BJ (cell line): Measurements from ENCODE around the gene TRRAP. TPM values are rescaled to one million over a fixed set of nuclear protein-coding genes. Genes with fewer than 3 reads are reported as not detected.

Experiments used
- CTCF ChIA-PET: fragments of 350-600 bp; formaldehyde crosslinking; extraction: SDS; loops from one replicate; lab custom pipeline; 2021; ENCODE audit warnings: antibody characterized with exemption, inconsistent platforms; lab: Yijun Ruan, JAX
- POLR2A ChIA-PET: fragments of 300-600 bp; sonication (Branson Sonifier 250); formaldehyde crosslinking; extraction: SDS; loops from one replicate; lab custom pipeline; 2021; ENCODE audit warnings: antibody characterized with exemption; lab: Charles Lee
- DNase-seq: peaks from one replicate; pipeline ENCODE4 v3.0.0-alpha.2; 2011; ENCODE audit warnings: low read depth
- H3K27me3 ChIP-seq: 2 replicates; pipeline ENCODE4 v1.6.0; 2011; ENCODE audit warnings: low read length; ENCODE audit not compliant: control insufficient read depth, insufficient read depth
- H3K36me3 ChIP-seq: 2 replicates; pipeline ENCODE4 v1.5.1; 2011; ENCODE audit warnings: low read length; ENCODE audit not compliant: control insufficient read depth, insufficient read depth
- H3K4me3 ChIP-seq: 2 replicates; pipeline ENCODE4 v1.5.1; 2011; ENCODE audit warnings: low read depth, mild to moderate bottlenecking, control low read depth, low read length
- polyA plus RNA-seq: library from polyadenylated mRNA; depleted of rRNA; stranded (reverse); fragments of >200 nt; gene quantifications from 2 replicates; pipeline ENCODE4 v1.2.3, GENCODE V29; 2011
- TF ChIP-seq, protein P1 (sequence below): IDR thresholded peaks from 2 replicates; pipeline ENCODE4 v1.5.1; 2011; ENCODE audit warnings: low read depth, mild to moderate bottlenecking, control low read depth, inconsistent platforms, low read length, moderate library complexity; ENCODE audit not compliant: insufficient read depth

TRRAP gene
- polyA plus RNA-seq, 1 experiment: 17.2 TPM

DNA sequence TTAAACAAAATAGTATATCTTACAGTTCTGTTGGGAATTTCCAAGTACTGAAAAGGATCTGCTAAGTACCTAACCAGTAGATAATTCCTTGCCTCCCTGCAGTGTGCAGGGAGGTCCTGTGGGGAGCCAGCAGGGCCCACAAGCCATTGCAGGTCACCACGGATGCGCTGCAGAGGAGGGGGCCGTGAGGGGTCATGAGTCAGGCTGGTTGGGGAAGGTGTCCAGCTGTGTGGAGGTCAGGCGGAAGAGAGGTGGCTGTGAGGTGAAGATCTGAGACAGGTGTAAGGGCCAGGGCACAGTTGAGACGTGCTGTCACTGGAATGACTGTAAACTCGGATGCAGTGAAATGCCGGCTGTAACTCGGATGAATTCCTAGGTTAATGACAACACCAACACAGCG lies 80.6 kb downstream of the TRRAP start:
- CTCF ChIA-PET: no interaction called here
- H3K27me3 ChIP-seq: no peaks in the 10 kb centered on the region
- H3K36me3 ChIP-seq: peaks cover 50% of the 10 kb centered on the region
- TF ChIP-seq, protein P1, sequence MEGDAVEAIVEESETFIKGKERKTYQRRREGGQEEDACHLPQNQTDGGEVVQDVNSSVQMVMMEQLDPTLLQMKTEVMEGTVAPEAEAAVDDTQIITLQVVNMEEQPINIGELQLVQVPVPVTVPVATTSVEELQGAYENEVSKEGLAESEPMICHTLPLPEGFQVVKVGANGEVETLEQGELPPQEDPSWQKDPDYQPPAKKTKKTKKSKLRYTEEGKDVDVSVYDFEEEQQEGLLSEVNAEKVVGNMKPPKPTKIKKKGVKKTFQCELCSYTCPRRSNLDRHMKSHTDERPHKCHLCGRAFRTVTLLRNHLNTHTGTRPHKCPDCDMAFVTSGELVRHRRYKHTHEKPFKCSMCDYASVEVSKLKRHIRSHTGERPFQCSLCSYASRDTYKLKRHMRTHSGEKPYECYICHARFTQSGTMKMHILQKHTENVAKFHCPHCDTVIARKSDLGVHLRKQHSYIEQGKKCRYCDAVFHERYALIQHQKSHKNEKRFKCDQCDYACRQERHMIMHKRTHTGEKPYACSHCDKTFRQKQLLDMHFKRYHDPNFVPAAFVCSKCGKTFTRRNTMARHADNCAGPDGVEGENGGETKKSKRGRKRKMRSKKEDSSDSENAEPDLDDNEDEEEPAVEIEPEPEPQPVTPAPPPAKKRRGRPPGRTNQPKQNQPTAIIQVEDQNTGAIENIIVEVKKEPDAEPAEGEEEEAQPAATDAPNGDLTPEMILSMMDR: no peak
- no peak for DNase-seq
- POLR2A ChIA-PET: no interaction called here
- H3K4me3 ChIP-seq: no peak overlapping the region

DNA sequence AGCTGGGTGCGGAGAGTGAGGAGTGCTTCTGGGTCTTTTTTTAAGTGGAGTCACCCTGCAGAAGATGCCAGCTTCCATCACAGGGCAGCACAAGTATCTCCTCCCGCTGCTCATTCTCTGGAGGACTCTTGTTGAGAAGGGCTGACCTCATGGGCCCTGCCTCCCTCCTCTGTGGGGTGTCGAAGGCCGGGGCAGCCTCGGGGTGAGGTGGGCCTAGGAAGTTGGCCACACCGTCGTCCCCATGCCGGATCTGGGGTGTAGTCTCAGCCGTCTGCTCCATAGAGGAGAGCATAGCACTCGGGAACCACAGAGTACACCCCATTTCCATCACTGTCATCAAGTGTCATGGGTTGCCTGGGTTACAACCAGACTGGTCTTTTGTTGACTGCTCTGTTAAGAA lies 85.0 kb downstream of the TRRAP start:
- TF ChIP-seq, protein P1: no peak
- Histone ChIP-seq H3K36me3 (peaks cover 39% of the 10 kb centered on the region), H3K27me3 (no peaks in the 10 kb centered on the region), H3K4me3 (no peak overlapping the region)
- ChIA-PET POLR2A (no interaction called here), CTCF (no interaction called here)
- no peak for DNase-seq

DNA sequence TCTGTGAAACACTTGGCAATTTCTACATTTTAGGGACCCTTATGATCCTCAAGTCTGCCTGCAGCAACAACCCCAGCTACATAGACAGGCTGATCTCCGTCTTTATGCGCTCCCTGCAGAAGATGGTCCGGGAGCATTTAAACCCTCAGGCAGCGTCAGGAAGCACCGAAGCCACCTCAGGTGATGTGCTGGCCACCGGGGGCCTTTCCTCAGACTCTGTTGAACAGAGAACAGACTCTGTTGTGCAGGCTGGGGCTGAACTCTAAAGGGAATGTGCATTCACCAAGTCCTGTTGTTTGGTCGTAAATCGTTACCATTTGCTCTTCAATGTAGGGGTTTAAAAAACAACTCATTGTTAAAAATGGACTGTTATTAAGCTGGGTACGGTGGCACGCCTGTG lies 86.3 kb downstream of the TRRAP start:
- TF ChIP-seq, protein P1: no peak
- CTCF ChIA-PET: no interaction called here
- no peak overlapping the region for H3K4me3 ChIP-seq
- no peaks in the 10 kb centered on the region for H3K27me3 ChIP-seq
- peaks cover 35% of the 10 kb centered on the region for H3K36me3 ChIP-seq
- POLR2A ChIA-PET: no interaction called here
- no peak for DNase-seq

DNA sequence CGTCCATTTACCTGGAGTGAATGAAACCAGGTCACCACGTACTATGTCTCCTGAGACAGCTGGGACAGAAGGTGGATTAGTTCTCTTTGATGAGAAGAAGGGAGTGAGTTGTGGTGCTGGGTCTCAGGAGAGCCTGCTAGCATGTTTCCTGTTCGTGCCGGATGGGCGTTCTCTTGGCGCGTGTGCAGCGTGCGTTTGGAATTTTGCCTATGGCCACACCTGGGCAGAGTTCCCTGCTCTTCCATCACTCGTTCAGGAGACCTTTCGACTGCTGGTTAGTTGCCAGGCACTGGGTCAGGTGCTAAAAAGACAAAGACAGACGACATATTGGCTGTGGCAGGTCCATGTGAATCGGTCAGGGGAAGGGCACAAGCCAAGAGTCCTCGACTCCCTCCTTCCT lies 90.3 kb downstream of the TRRAP start:
- no peak overlapping the region for H3K4me3 ChIP-seq
- DNase-seq: no peak
- peaks cover 42% of the 10 kb centered on the region for H3K36me3 ChIP-seq
- ChIA-PET POLR2A (no interaction called here), CTCF (no interaction called here)
- H3K27me3 ChIP-seq: no peaks in the 10 kb centered on the region
- TF ChIP-seq, protein P1: no peak

DNA sequence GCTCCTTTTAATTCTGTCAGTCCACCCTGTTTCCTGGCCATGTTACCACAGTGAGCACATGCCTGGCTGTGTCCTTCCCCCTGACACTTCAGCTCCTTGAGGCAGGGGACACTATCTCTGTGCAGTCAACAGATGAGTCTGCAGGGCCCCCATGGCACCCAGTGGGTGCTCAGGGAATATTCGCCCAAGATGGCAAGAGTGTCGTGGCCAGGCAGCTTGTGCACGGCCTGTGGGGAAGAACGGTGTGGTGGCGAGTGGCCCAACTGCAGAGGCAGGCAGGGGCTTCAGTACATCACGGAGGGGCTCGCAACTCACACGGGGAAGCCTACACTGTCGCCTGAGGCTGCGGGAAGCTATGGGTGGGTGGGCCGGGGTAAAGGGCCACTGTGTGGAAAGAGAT lies 91.1 kb downstream of the TRRAP start:
- CTCF ChIA-PET: no interaction called here
- POLR2A ChIA-PET: no interaction called here
- DNase-seq: no peak
- TF ChIP-seq, protein P1: no peak
- H3K36me3 ChIP-seq: peaks cover 47% of the 10 kb centered on the region
- no peaks in the 10 kb centered on the region for H3K27me3 ChIP-seq
- no peak overlapping the region for H3K4me3 ChIP-seq
